GM10248 (cell line): Measurements from ENCODE around the gene DRG2.

Experiments used
- CTCF ChIA-PET: fragments of 300-600 bp; sonication (Branson Sonifier 250); formaldehyde crosslinking; extraction: SDS; loops from one replicate; lab custom pipeline; 2021; ENCODE audit warnings: antibody characterized with exemption; lab: Yijun Ruan, JAX
- POLR2A ChIA-PET: fragments of 350-650 bp; sonication (Branson Sonifier 250); formaldehyde crosslinking; extraction: SDS; loops from one replicate; lab custom pipeline; 2020; ENCODE audit warnings: antibody characterized with exemption; lab: Yijun Ruan, JAX
- DNase-seq: peaks from one replicate; pipeline ENCODE4 v3.0.0; 2012; ENCODE audit errors: extremely low spot score
- TF ChIP-seq, protein P1 (sequence below): IDR thresholded peaks from 2 replicates; pipeline ENCODE4 v1.5.1; 2012; ENCODE audit warnings: mild to moderate bottlenecking, low read depth; ENCODE audit errors: extremely low read depth, missing control alignments, control extremely low read depth

Gene DRG2

DNA sequence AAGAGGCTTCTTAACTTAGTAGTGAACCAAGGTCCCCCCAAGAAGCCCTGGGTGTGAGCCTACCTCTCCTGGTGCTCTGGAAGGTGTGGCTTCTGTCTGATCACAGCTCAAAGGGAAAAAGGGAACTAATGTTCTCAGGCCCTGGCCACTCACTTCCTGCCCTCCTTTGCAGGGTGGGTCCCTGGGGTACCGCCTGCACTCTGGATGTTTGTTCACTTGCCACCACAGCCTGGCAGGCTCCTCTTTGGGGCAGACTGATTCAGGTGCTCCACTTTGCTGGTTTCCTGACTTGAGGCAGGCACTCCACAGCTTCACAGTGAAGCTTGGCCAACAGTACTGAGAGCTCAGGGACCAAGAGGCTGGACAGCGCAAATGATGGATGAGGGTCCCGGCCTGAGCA lies 14.9 kb downstream of the DRG2 start:
- DNase-seq, result no peak

GRCh38 chr17:18105027-18105426 lies 17.3 kb downstream of the DRG2 start:
- TF ChIP-seq, protein P1, sequence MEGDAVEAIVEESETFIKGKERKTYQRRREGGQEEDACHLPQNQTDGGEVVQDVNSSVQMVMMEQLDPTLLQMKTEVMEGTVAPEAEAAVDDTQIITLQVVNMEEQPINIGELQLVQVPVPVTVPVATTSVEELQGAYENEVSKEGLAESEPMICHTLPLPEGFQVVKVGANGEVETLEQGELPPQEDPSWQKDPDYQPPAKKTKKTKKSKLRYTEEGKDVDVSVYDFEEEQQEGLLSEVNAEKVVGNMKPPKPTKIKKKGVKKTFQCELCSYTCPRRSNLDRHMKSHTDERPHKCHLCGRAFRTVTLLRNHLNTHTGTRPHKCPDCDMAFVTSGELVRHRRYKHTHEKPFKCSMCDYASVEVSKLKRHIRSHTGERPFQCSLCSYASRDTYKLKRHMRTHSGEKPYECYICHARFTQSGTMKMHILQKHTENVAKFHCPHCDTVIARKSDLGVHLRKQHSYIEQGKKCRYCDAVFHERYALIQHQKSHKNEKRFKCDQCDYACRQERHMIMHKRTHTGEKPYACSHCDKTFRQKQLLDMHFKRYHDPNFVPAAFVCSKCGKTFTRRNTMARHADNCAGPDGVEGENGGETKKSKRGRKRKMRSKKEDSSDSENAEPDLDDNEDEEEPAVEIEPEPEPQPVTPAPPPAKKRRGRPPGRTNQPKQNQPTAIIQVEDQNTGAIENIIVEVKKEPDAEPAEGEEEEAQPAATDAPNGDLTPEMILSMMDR, result no peak
- no peak for DNase-seq
- ChIA-PET CTCF (interaction anchor here (1.0 to 1.1 kb wide), 2 partner anchors 11 to 36 kb away, joined by 3 read pairs; no protein-coding TSS in a partner anchor), POLR2A (no interaction called here)

More for the DNA sequence above, 14.9 kb downstream of the DRG2 start:
- TF ChIP-seq, protein P1, result no peak
- CTCF ChIA-PET, result no interaction called here
- POLR2A ChIA-PET, result interaction anchor here (0.6 to 1.3 kb wide), 2 partner anchors 176 to 182 kb away, joined by 3 to 6 read pairs; no protein-coding TSS in a partner anchor

GRCh38 chr17:18105595-18105994 lies 17.8 kb downstream of the DRG2 start:
- DNase-seq, result no peak

GRCh38 chr17:18106211-18106610 lies 18.5 kb downstream of the DRG2 start:
- TF ChIP-seq, protein P1, result no peak
- ChIA-PET CTCF (interaction anchor here (1.0 kb wide), 1 partner anchor 10 kb away, joined by 3 read pairs; no protein-coding TSS in a partner anchor), POLR2A (no interaction called here)
- no peak for DNase-seq

More at GRCh38 chr17:18105595-18105994, 17.8 kb downstream of the DRG2 start:
- POLR2A ChIA-PET, result no interaction called here
- TF ChIP-seq, protein P1, result no peak
- CTCF ChIA-PET, result interaction anchor here (1.0 to 1.1 kb wide), 2 partner anchors 10 to 35 kb away, joined by 3 read pairs; no protein-coding TSS in a partner anchor

- TF ChIP-seq, protein P1, result no peak
- POLR2A ChIA-PET, result no interaction called here
- CTCF ChIA-PET, result no interaction called here
- no peak for DNase-seq
Measured at GRCh38 chr17:18107061-18107790, 19.5 kb downstream of the DRG2 start.

DNA sequence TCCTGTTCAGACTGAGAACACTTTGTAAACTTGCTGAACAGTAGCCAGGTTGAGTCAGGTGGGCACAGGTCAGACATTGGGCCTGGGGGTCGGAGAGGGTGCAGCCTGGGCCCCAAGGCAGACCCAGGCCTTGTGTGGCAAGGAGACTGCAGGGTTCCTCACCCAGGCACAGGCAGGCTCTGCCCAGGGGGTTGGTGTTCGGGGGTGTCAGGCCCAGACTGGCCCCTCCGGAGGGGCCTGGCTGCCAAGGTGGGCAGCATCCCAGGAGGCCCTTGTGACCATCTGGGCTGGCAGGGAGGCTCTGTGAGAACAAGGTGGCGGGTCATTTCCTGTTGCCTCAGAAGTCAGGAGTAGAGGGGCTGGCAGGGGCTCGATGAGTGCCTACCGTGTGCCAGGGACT lies 20.2 kb downstream of the DRG2 start:
- POLR2A ChIA-PET, result no interaction called here
- TF ChIP-seq, protein P1, result no peak

More for the DNA sequence above, 20.2 kb downstream of the DRG2 start:
- DNase-seq, result no peak
- CTCF ChIA-PET, result no interaction called here
